ENCODE measurements around the gene KIAA2012. TPM values are rescaled to one million over a fixed set of nuclear protein-coding genes. Genes with fewer than 3 reads are reported as not detected.

Gene KIAA2012
- total and polyA plus RNA-seq, 2 of the 8 experiments (the other 6 are each of a cell fraction or from before 2014, with no cell fraction given): not detected

DNA sequence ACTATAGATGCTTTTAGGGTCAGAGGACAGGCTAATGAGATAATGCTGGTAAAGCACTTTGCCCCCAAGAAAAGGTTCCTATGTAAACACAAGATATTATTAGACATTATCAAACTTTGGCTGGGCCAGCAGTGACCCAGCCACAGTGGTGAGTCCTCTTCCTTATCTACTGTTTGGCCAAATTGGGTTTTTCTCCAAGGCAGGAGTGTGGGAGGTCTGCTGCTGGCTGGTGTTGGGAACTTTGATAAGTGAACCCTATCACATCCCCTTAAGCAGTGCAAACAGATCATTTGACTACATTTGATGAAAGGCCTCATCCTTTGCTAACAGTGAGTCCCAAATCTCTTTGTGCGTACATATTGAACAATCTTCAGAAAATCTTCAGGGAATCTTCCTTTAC lies 23.2 kb upstream of the KIAA2012 start (continued):
- no peak for TF ChIP-seq SAP30 (IDR thresholded peaks at IDR 0.05; ENCODE audit: insufficient read depth, insufficient replicate concordance, low read length)
- TF ChIP-seq SP2 (IDR thresholded peaks at IDR 0.05; ENCODE audit: low read length): no peak
- no peak for TF ChIP-seq SP4 (IDR thresholded peaks at IDR 0.05; ENCODE audit: low read length)
- no peak for TF ChIP-seq RXRA (IDR thresholded peaks at IDR 0.05; ENCODE audit: insufficient read depth, low read depth, low read length)
- TF ChIP-seq, protein P1, sequence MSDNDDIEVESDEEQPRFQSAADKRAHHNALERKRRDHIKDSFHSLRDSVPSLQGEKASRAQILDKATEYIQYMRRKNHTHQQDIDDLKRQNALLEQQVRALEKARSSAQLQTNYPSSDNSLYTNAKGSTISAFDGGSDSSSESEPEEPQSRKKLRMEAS (IDR thresholded peaks at IDR 0.05): no peak

Measured in H1 (cell line).